ENCODE results near the gene PARD3B. TPM values are rescaled to one million over a fixed set of nuclear protein-coding genes. Genes with fewer than 3 reads are reported as not detected.

The PARD3B gene
- total RNA-seq, 1 experiment from 2014 or later = 3.9 TPM

GRCh38 chr2:205270689-205271088 lies 725.4 kb downstream of the PARD3B start:
- Histone ChIP-seq H3K36me3 (ENCODE audit: low read depth, low read length) (no peaks in the 10 kb centered on the region), H2AFZ (ENCODE audit: low read length) (no peak overlapping the region), H3K27ac (ENCODE audit: low read length) (no peak overlapping the region), H3K4me2 (ENCODE audit: low read length) (no peak overlapping the region), H3K79me2 (ENCODE audit: low read length) (no peaks in the 10 kb centered on the region), H3K4me3 (ENCODE audit: low read length) (no peak overlapping the region), H3K9ac (ENCODE audit: low read length) (no peak overlapping the region), H3K4me1 (ENCODE audit: insufficient read depth, low read length) (peaks cover 9% of the 10 kb centered on the region; the same call in 1 of the 2 replicates), H3F3A (ENCODE audit: low read length, unreplicated experiment) (no peaks in the 10 kb centered on the region), H4K20me1 (ENCODE audit: low read length) (no peaks in the 10 kb centered on the region), H3K9me3 (ENCODE audit: low read length) (no peaks in the 10 kb centered on the region), H3K9me2 (replicated peaks; ENCODE audit: low read length) (no peaks in the 10 kb centered on the region), H3K27me3 (ENCODE audit: low read length) (no peaks in the 10 kb centered on the region)
- intact Hi-C loops (cut with micrococcal nuclease) = no loop called here
- no peak for ATAC-seq
- TF ChIP-seq CTCF (conservative IDR thresholded peaks at IDR 0.05; ENCODE audit: low read depth, low read length) (no peak), EZH2phosphoT487 (IDR thresholded peaks at IDR 0.05; ENCODE audit: borderline replicate concordance, low read length) (no peak), EZH2 (IDR thresholded peaks at IDR 0.05; ENCODE audit: low read length, unreplicated experiment) (no peak)
- POLR2A ChIA-PET (ENCODE audit: unreplicated experiment) = no interaction called here
- BruUV-seq (replicated peaks) = no TSS peak
- peak; percentile 35 for DNase-seq
- CTCF ChIA-PET = no interaction called here

- intact Hi-C loops (cut with micrococcal nuclease) = no loop called here
- Histone ChIP-seq H3K27me3 (ENCODE audit: low read length) (no peaks in the 10 kb centered on the region), H3K36me3 (ENCODE audit: low read depth, low read length) (no peaks in the 10 kb centered on the region), H3K9me2 (replicated peaks; ENCODE audit: low read length) (no peaks in the 10 kb centered on the region), H4K20me1 (ENCODE audit: low read length) (no peaks in the 10 kb centered on the region), H3F3A (ENCODE audit: low read length, unreplicated experiment) (no peaks in the 10 kb centered on the region), H3K9me3 (ENCODE audit: low read length) (no peaks in the 10 kb centered on the region), H3K4me2 (ENCODE audit: low read length) (0 out of 2 replicates have a peak overlapping the region, but pooled peaks have one; percentile 18), H3K4me1 (ENCODE audit: insufficient read depth, low read length) (peaks cover 9% of the 10 kb centered on the region; the same call in 1 of the 2 replicates), H3K4me3 (ENCODE audit: low read length) (no peak overlapping the region), H3K79me2 (ENCODE audit: low read length) (no peaks in the 10 kb centered on the region), H3K9ac (ENCODE audit: low read length) (no peak overlapping the region), H3K27ac (ENCODE audit: low read length) (no peak overlapping the region), H2AFZ (ENCODE audit: low read length) (no peak overlapping the region)
- no peak for DNase-seq
- ChIA-PET CTCF (no interaction called here), POLR2A (ENCODE audit: unreplicated experiment) (no interaction called here)
- BruUV-seq (replicated peaks) = no TSS peak
- TF ChIP-seq CTCF (conservative IDR thresholded peaks at IDR 0.05; ENCODE audit: low read depth, low read length) = no peak
- no peak for TF ChIP-seq EZH2phosphoT487 (IDR thresholded peaks at IDR 0.05; ENCODE audit: borderline replicate concordance, low read length)
- TF ChIP-seq EZH2 (IDR thresholded peaks at IDR 0.05; ENCODE audit: low read length, unreplicated experiment) = no peak
- ATAC-seq = no peak
Measured at GRCh38 chr2:205273148-205273547, 727.9 kb downstream of the PARD3B start.

- Histone ChIP-seq H3K36me3 (ENCODE audit: low read depth, low read length) (no peaks in the 10 kb centered on the region), H3K27me3 (ENCODE audit: low read length) (no peaks in the 10 kb centered on the region), H3K9ac (ENCODE audit: low read length) (no peak overlapping the region), H2AFZ (ENCODE audit: low read length) (no peak overlapping the region), H3K4me2 (ENCODE audit: low read length) (0 out of 2 replicates have a peak overlapping the region, but pooled peaks have one; percentile 18), H3K4me1 (ENCODE audit: insufficient read depth, low read length) (peaks cover 9% of the 10 kb centered on the region; the same call in 1 of the 2 replicates), H3K4me3 (ENCODE audit: low read length) (no peak overlapping the region), H3F3A (ENCODE audit: low read length, unreplicated experiment) (no peaks in the 10 kb centered on the region), H3K79me2 (ENCODE audit: low read length) (no peaks in the 10 kb centered on the region), H3K9me3 (ENCODE audit: low read length) (no peaks in the 10 kb centered on the region), H3K27ac (ENCODE audit: low read length) (no peak overlapping the region), H3K9me2 (replicated peaks; ENCODE audit: low read length) (no peaks in the 10 kb centered on the region), H4K20me1 (ENCODE audit: low read length) (no peaks in the 10 kb centered on the region)
- no peak for TF ChIP-seq EZH2 (IDR thresholded peaks at IDR 0.05; ENCODE audit: low read length, unreplicated experiment)
- TF ChIP-seq EZH2phosphoT487 (IDR thresholded peaks at IDR 0.05; ENCODE audit: borderline replicate concordance, low read length) = no peak
- no peak for TF ChIP-seq CTCF (conservative IDR thresholded peaks at IDR 0.05; ENCODE audit: low read depth, low read length)
- ChIA-PET CTCF (no interaction called here), POLR2A (ENCODE audit: unreplicated experiment) (no interaction called here)
- BruUV-seq (replicated peaks) = no TSS peak
- ATAC-seq (peak; percentile 99), DNase-seq (peak; percentile 89)
- intact Hi-C loops (cut with micrococcal nuclease) = no loop called here
Measured at GRCh38 chr2:205273627-205274026, 728.4 kb downstream of the PARD3B start.

All from PC-3 (cell line).